MM.1S (cell line): ENCODE measurements around the gene TOP2A.

Source experiments
- DNase-seq: peaks from one replicate; pipeline ENCODE4 v3.0.0-alpha.2; 2015
- H2AFZ ChIP-seq: fragments of 300-600 bp; sonication (generic); 2 replicates; pipeline ENCODE4 v1.6.0; 2016; ENCODE audit warnings: antibody characterized with exemption, low read length
- H3F3A ChIP-seq: fragments of 300-600 bp; sonication (generic); 2 replicates; pipeline ENCODE4 v1.6.1; 2016; ENCODE audit warnings: mild to moderate bottlenecking, antibody characterized with exemption, low read length, moderate library complexity, mixed read lengths; ENCODE audit not compliant: insufficient read depth
- H3K27ac ChIP-seq: fragments of 300-600 bp; sonication (generic); 2 replicates; pipeline ENCODE4 v1.5.1; 2016; ENCODE audit warnings: mild to moderate bottlenecking, low read length
- H3K27me3 ChIP-seq: fragments of 300-600 bp; sonication (generic); replicated peaks from 2 replicates; pipeline ENCODE4 v1.6.0; 2016; ENCODE audit warnings: low read length; ENCODE audit not compliant: insufficient read depth
- H3K36me3 ChIP-seq: fragments of 300-600 bp; sonication (generic); replicated peaks from 2 replicates; pipeline ENCODE4 v1.6.1; 2016; ENCODE audit warnings: mild to moderate bottlenecking, low read length, mixed read lengths; ENCODE audit not compliant: insufficient read depth
- H3K4me1 ChIP-seq: fragments of 300-600 bp; sonication (generic); 2 replicates; pipeline ENCODE4 v1.6.1; 2016; ENCODE audit warnings: low read length, mixed read lengths
- H3K4me2 ChIP-seq: fragments of 300-600 bp; sonication (generic); 2 replicates; pipeline ENCODE4 v1.6.0; 2016; ENCODE audit warnings: low read depth, low read length
- H3K4me3 ChIP-seq: fragments of 300-600 bp; sonication (generic); 2 replicates; pipeline ENCODE4 v1.5.1; 2016; ENCODE audit warnings: low read length, mixed read lengths
- H3K79me2 ChIP-seq: fragments of 300-600 bp; sonication (generic); 2 replicates; pipeline ENCODE4 v1.6.1; 2016; ENCODE audit warnings: mixed run types, low read length, mixed read lengths
- H3K9ac ChIP-seq: fragments of 300-600 bp; sonication (generic); 2 replicates; pipeline ENCODE4 v1.6.1; 2016; ENCODE audit warnings: low read length, mixed read lengths
- H3K9me2 ChIP-seq: fragments of 300-600 bp; sonication (generic); replicated peaks from 2 replicates; pipeline ENCODE4 v1.6.1; 2016; ENCODE audit warnings: mild to moderate bottlenecking, low read length, mixed read lengths; ENCODE audit not compliant: insufficient read depth
- H3K9me3 ChIP-seq: fragments of 300-600 bp; sonication (generic); replicated peaks from 2 replicates; pipeline ENCODE4 v1.6.1; 2016; ENCODE audit warnings: mild to moderate bottlenecking, low read length, mixed read lengths; ENCODE audit not compliant: insufficient read depth
- H4K20me1 ChIP-seq: fragments of 300-600 bp; sonication (generic); 2 replicates; pipeline ENCODE4 v1.6.1; 2016; ENCODE audit warnings: mild to moderate bottlenecking, low read length, moderate library complexity, mixed read lengths; ENCODE audit not compliant: insufficient read depth
- CTCF ChIP-seq: fragments of 300-600 bp; sonication (generic); IDR thresholded peaks from 2 replicates; pipeline ENCODE4 v1.5.1; 2016; ENCODE audit warnings: antibody characterized with exemption, low read length, mixed read lengths
- EZH2 ChIP-seq: fragments of 300-600 bp; sonication (generic); optimal IDR thresholded peaks from 2 replicates; pipeline ENCODE3; 2017; ENCODE audit warnings: low read depth, mild to moderate bottlenecking, antibody characterized with exemption, low read length, mixed read lengths
- EZH2phosphoT487 ChIP-seq: fragments of 300-600 bp; sonication (generic); IDR thresholded peaks from 2 replicates; pipeline ENCODE4 v1.6.1; 2018; ENCODE audit warnings: antibody characterized with exemption, low read length

Gene TOP2A

GRCh38 chr17:40340880-40341807, 76.6 kb downstream of the TOP2A start:
- Histone ChIP-seq H3K36me3 (no peaks in the 10 kb centered on the region), H3K27me3 (no peaks in the 10 kb centered on the region), H3F3A (no peaks in the 10 kb centered on the region), H2AFZ (no peak overlapping the region), H4K20me1 (peaks cover 41% of the 10 kb centered on the region), H3K9me2 (no peaks in the 10 kb centered on the region), H3K4me3 (no peak overlapping the region), H3K9ac (no peak overlapping the region), H3K27ac (no peak overlapping the region), H3K4me1 (no peaks in the 10 kb centered on the region), H3K4me2 (no peak overlapping the region), H3K79me2 (peaks cover 98% of the 10 kb centered on the region), H3K9me3 (no peaks in the 10 kb centered on the region)
- TF ChIP-seq CTCF (no peak), EZH2phosphoT487 (no peak), EZH2 (no peak)
- no peak for DNase-seq

- H3K9me3 ChIP-seq = no peaks in the 10 kb centered on the region
- no peaks in the 10 kb centered on the region for H3K4me1 ChIP-seq
- H3K27ac ChIP-seq = no peak overlapping the region
- no peak overlapping the region for H3K4me3 ChIP-seq
- no peak overlapping the region for H3K4me2 ChIP-seq
- H4K20me1 ChIP-seq = peaks cover 33% of the 10 kb centered on the region
- no peaks in the 10 kb centered on the region for H3K27me3 ChIP-seq
- no peaks in the 10 kb centered on the region for H3F3A ChIP-seq
- H2AFZ ChIP-seq = no peak overlapping the region
- H3K79me2 ChIP-seq = peaks cover 98% of the 10 kb centered on the region
- no peaks in the 10 kb centered on the region for H3K36me3 ChIP-seq
- H3K9me2 ChIP-seq = no peaks in the 10 kb centered on the region
- TF ChIP-seq EZH2phosphoT487 (no peak), CTCF (no peak), EZH2 (no peak)
- H3K9ac ChIP-seq = no peak overlapping the region
- no peak for DNase-seq
Measured at GRCh38 chr17:40340327-40340726, 77.4 kb downstream of the TOP2A start.

- Histone ChIP-seq H3F3A (no peaks in the 10 kb centered on the region), H3K4me1 (no peaks in the 10 kb centered on the region)
- no peak for DNase-seq
Measured at GRCh38 chr17:40338941-40339649, 78.6 kb downstream of the TOP2A start.

More at GRCh38 chr17:40338941-40339649, 78.6 kb downstream of the TOP2A start:
- no peak for TF ChIP-seq CTCF
- no peak for TF ChIP-seq EZH2phosphoT487
- TF ChIP-seq EZH2 = no peak
- H3K9me2 ChIP-seq = no peaks in the 10 kb centered on the region
- no peak overlapping the region for H3K27ac ChIP-seq
- H2AFZ ChIP-seq = no peak overlapping the region
- peaks cover 34% of the 10 kb centered on the region for H4K20me1 ChIP-seq
- no peaks in the 10 kb centered on the region for H3K36me3 ChIP-seq
- H3K27me3 ChIP-seq = no peaks in the 10 kb centered on the region
- peaks cover 98% of the 10 kb centered on the region for H3K79me2 ChIP-seq
- H3K4me3 ChIP-seq = no peak overlapping the region
- H3K9me3 ChIP-seq = no peaks in the 10 kb centered on the region
- no peak overlapping the region for H3K9ac ChIP-seq
- no peak overlapping the region for H3K4me2 ChIP-seq
